GM21529 (cell line): ENCODE measurements around the gene BCL2.

Experiments
- ATAC-seq: cut with Tn5 transposase; IDR thresholded peaks from one replicate; pipeline ENCODE4 v1.9.1; 2021; ENCODE audit not compliant: unreplicated experiment

The BCL2 gene

GRCh38 chr18:63329431-63330145 is 10.0 kb upstream of the BCL2 start:
- ATAC-seq, result no peak

- ATAC-seq, result no peak
Observed at GRCh38 chr18:63326011-63326410, 6.4 kb upstream of the BCL2 start.

GRCh38 chr18:63325086-63325686 is 5.6 kb upstream of the BCL2 start:
- no peak for ATAC-seq

- peak; percentile 17 for ATAC-seq
Observed at GRCh38 chr18:63322908-63323634, 3.5 kb upstream of the BCL2 start.

GRCh38 chr18:63322206-63322605 is 2.6 kb upstream of the BCL2 start:
- no peak for ATAC-seq

- no peak for ATAC-seq
Observed at GRCh38 chr18:63321291-63321690, 1.7 kb upstream of the BCL2 start.

GRCh38 chr18:63320975-63321265 is 1.4 kb upstream of the BCL2 start:
- ATAC-seq, result no peak

GRCh38 chr18:63320123-63320974 is 780 bp upstream of the BCL2 start:
- peak; percentile 57 for ATAC-seq

GRCh38 chr18:63318889-63319382 is 633 bp downstream of the BCL2 start:
- ATAC-seq, result no peak

GRCh38 chr18:63317982-63318888 is 1.3 kb downstream of the BCL2 start:
- ATAC-seq, result peak; percentile 50

GRCh38 chr18:63317556-63317946 is 2.0 kb downstream of the BCL2 start:
- no peak for ATAC-seq

- no peak for ATAC-seq
Observed at GRCh38 chr18:63316612-63317555, 2.7 kb downstream of the BCL2 start.

- ATAC-seq, result no peak
Observed at GRCh38 chr18:63315876-63316275, 3.7 kb downstream of the BCL2 start.

- no peak for ATAC-seq
Observed at GRCh38 chr18:63315131-63315662, 4.4 kb downstream of the BCL2 start.

GRCh38 chr18:63314062-63314790 is 5.3 kb downstream of the BCL2 start:
- ATAC-seq, result no peak

- ATAC-seq, result no peak
Observed at GRCh38 chr18:63313396-63313917, 6.1 kb downstream of the BCL2 start.

- ATAC-seq, result peak; percentile 32
Observed at GRCh38 chr18:63312737-63313395, 6.7 kb downstream of the BCL2 start.
